Activated CD8-positive, alpha-beta T cell treated with anti-CD3 and anti-CD28 coated beads for 36 hours (primary cell): ENCODE results near the gene PRELID3B. TPM values are rescaled to one million over a fixed set of nuclear protein-coding genes. Genes with fewer than 3 reads are reported as not detected.
A peak's percentile ranks its signal among the peaks of the same experiment; 100 is the strongest.
"Not testable (repeated sequence)": the region's sequence is repeated elsewhere in the genome, so short reads cannot be mapped to it uniquely, and the experiment has no call there.

Experiments used
- ATAC-seq: fragments of 200-7000 bp; cut with Tn5 transposase; one replicate; pipeline ENCODE4 v1.10.0; 2021; ENCODE audit warnings: mild to moderate bottlenecking, moderate library complexity
- CTCF ChIA-PET: fragments of 350-600 bp; sonication (Branson Sonifier 250); formaldehyde crosslinking; loops from one replicate; lab custom pipeline; 2021; ENCODE audit warnings: antibody characterized with exemption; lab: Charles Lee
- POLR2A ChIA-PET: fragments of 350-600 bp; sonication (Branson Sonifier 250); formaldehyde crosslinking; loops from one replicate; lab custom pipeline; 2021; ENCODE audit warnings: antibody characterized with exemption; lab: Charles Lee
- DNase-seq: peaks from one replicate; pipeline ENCODE4 v3.0.0-alpha.2; 2020
- H3K27ac Mint-ChIP-seq: one replicate; pipeline ENCODE4 v1.8.0; 2021; ENCODE audit warnings: mild to moderate bottlenecking, mixed read lengths
- H3K27me3 Mint-ChIP-seq: one replicate; pipeline ENCODE4 v1.8.0; 2021; ENCODE audit warnings: mixed read lengths
- H3K36me3 Mint-ChIP-seq: one replicate; pipeline ENCODE4 v1.8.0; 2021; ENCODE audit warnings: low read depth, mixed read lengths
- H3K4me1 Mint-ChIP-seq: one replicate; pipeline ENCODE4 v1.8.0; 2021; ENCODE audit warnings: low read depth, mixed read lengths
- H3K4me3 Mint-ChIP-seq: one replicate; pipeline ENCODE4 v1.8.0; 2021; ENCODE audit warnings: mild to moderate bottlenecking, moderate library complexity, mixed read lengths
- H3K9me3 Mint-ChIP-seq: one replicate; pipeline ENCODE4 v1.8.0; 2021; ENCODE audit warnings: mixed read lengths
- CTCF ChIP-seq: fragments of 200-600 bp; IDR thresholded peaks from one replicate; pipeline ENCODE4 v1.8.0; 2022; ENCODE audit warnings: antibody characterized with exemption, mild to moderate bottlenecking
- intact Hi-C: fragments of 100-400 bp; cut with micrococcal nuclease; formaldehyde crosslinking; loops from one replicate; pipeline ENCODE4 v1.10.0; 2022
- total RNA-seq, 2 experiments: library from RNA; stranded (reverse); gene quantifications; one replicate each; pipeline ENCODE4 v1.2.3, GENCODE V29; 2021

Gene PRELID3B
- total RNA-seq, 2 experiments from 2014 or later: 140 to 145 TPM

- ChIA-PET CTCF (no interaction called here), POLR2A (interaction anchor here (6.4 kb wide), 1 partner anchor 12 kb away, joined by 40 read pairs; the partner anchor contains the start of gene ATP5F1E)
- H3K9me3 Mint-ChIP-seq: no peaks in the 10 kb centered on the region
- no peak for TF ChIP-seq CTCF
- peaks cover 24% of the 10 kb centered on the region for H3K36me3 Mint-ChIP-seq
- H3K27ac Mint-ChIP-seq: no peak overlapping the region
- ATAC-seq (no peak), DNase-seq (no peak)
- H3K4me1 Mint-ChIP-seq: peaks cover 44% of the 10 kb centered on the region
- no peak overlapping the region for H3K4me3 Mint-ChIP-seq
- intact Hi-C loops: no loop called here
- peaks cover 2% of the 10 kb centered on the region for H3K27me3 Mint-ChIP-seq
These were observed 2.2 kb upstream of the PRELID3B start for GRCh38 chr20:59044796-59045195.

DNA sequence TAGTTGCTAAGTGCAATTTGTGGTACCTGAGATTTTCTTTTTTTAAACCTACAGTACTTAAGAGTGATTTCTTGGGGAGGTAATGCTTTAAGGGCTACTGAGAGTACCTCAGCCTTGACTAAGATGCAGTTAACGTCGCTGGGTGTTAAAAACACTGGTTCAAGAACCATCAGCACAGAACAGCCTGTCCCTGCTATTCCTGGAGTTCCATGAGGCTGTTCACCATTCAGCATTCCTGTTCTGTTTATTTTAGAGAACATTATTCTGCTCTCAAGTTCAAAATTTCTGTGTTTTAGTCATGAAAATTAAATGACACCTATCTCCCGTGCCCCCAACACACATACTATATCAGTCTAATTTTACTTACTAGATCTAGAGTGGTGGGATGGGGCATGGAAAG is 1.7 kb upstream of the PRELID3B start:
- TF ChIP-seq CTCF: no peak
- Mint-ChIP-seq H3K4me1 (peaks cover 49% of the 10 kb centered on the region), H3K9me3 (no peaks in the 10 kb centered on the region), H3K27me3 (peaks cover under 1% of the 10 kb centered on the region), H3K36me3 (peaks cover 27% of the 10 kb centered on the region), H3K4me3 (no peak overlapping the region), H3K27ac (no peak overlapping the region)
- intact Hi-C loops: no loop called here
- CTCF ChIA-PET: interaction anchor here (1.4 to 2.1 kb wide), 3 partner anchors 10 to 178 kb away, joined by 5 to 10 read pairs (median 9); no protein-coding TSS in a partner anchor
- no peak for ATAC-seq
- DNase-seq: no peak
- POLR2A ChIA-PET: interaction anchor here (1.6 to 6.4 kb wide), 3 partner anchors 11 to 116 kb away, joined by 4 to 40 read pairs (median 5); partner anchors contain the start of gene ATP5F1E

GRCh38 chr20:59043698-59044097 is 1.1 kb upstream of the PRELID3B start:
- DNase-seq (peak; percentile 34), ATAC-seq (no peak)
- Mint-ChIP-seq H3K27ac (peak overlapping the region; percentile 90), H3K9me3 (no peaks in the 10 kb centered on the region), H3K27me3 (no peaks in the 10 kb centered on the region), H3K4me1 (peaks cover 53% of the 10 kb centered on the region), H3K36me3 (peaks cover 32% of the 10 kb centered on the region), H3K4me3 (peak overlapping the region; percentile 74)
- intact Hi-C loops: no loop called here
- no peak for TF ChIP-seq CTCF
- POLR2A ChIA-PET: interaction anchor here (0.7 to 6.4 kb wide), 7 partner anchors 11 to 152 kb away, joined by 3 to 40 read pairs (median 4); partner anchors contain the start of gene ATP5F1E
- CTCF ChIA-PET: interaction anchor here (0.7 to 2.1 kb wide), 7 partner anchors 11 to 360 kb away, joined by 3 to 10 read pairs (median 3); no protein-coding TSS in a partner anchor

DNA sequence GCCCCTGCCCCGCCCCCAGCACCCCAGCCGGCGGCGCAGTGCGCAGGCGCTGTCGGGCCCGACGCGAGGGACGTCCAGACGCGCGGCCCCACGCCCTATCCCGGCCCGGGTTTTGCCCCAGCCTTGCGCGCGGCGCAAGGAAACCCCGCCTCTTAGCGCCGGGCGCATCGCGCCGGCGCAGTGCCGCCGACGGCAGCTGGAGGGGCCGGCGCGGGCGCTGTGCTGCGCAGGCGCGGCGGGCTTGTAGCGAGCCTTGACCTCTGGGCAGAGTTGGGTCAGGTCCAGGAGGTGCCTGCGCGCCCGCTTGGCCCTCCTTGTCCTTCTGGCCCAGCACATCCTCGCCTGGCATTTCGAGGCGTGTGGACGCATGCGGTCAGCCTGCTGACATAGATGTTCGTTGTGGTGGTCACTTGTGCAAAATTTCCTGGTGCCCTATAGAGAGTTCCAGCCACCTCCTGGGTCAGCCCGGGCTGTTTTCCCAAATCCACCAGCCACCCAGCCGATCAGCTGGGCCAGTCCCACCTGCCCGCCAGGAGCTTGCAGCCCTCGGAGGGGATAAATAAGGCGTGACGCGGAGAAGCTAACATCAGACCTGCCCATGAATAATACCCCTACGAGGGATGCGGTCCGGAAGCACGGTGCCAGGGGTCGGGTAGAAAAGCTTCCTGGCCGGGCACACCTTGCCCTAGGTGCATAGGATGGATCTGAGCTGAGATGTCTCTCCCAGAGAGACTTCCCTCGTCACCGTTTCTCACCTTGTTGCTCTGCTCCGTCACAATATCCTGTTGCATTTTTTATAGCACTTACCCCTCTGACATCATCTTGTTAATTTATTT is 428 bp upstream of the PRELID3B start:
- POLR2A ChIA-PET: interaction anchor here (0.7 to 6.4 kb wide), 7 partner anchors 10 to 152 kb away, joined by 3 to 40 read pairs (median 4); partner anchors contain the start of gene ATP5F1E
- Mint-ChIP-seq H3K4me3 (peak overlapping the region; percentile 92), H3K27me3 (no peaks in the 10 kb centered on the region), H3K36me3 (peaks cover 36% of the 10 kb centered on the region), H3K4me1 (peaks cover 47% of the 10 kb centered on the region), H3K9me3 (no peaks in the 10 kb centered on the region), H3K27ac (peak overlapping the region; percentile 94)
- intact Hi-C loops: no loop called here
- no peak for TF ChIP-seq CTCF
- ATAC-seq (peak; percentile 97), DNase-seq (peak; percentile 93)
- CTCF ChIA-PET: interaction anchor here (0.7 to 2.1 kb wide), 9 partner anchors 10 to 361 kb away, joined by 3 to 10 read pairs (median 3); partner anchors contain the start of gene ATP5F1E

DNA sequence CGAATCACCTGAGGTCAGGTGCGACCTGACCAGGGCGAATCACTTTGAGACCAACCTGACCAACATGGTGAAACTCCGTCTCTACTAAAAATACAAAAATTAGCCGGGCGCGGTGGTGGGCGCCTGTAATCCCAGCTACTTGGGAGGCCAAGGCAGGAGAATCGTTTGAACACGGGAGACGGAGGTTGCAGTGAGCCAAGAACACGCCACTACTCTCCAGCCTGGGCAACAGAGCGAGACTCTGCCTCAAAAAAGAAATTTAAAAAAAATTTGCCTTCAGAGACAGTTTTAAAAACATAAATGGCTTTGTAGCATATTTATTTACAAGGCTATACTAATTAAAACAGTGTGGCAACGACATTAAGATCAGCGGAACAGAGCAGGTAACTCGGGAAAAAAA is 1.1 kb downstream of the PRELID3B start:
- ChIA-PET CTCF (interaction anchor here (0.7 to 1.5 kb wide), 2 partner anchors 9 to 164 kb away, joined by 3 read pairs; partner anchors contain the start of gene ATP5F1E), POLR2A (interaction anchor here (0.6 to 6.4 kb wide), 2 partner anchors 9 to 136 kb away, joined by 3 to 40 read pairs; partner anchors contain the start of gene ATP5F1E)
- H3K4me3 Mint-ChIP-seq: peak overlapping the region; percentile 92
- ATAC-seq, intact Hi-C loops, H3K27me3 Mint-ChIP-seq, DNase-seq, H3K9me3 Mint-ChIP-seq: not testable (repeated sequence)
- H3K4me1 Mint-ChIP-seq: peaks cover 53% of the 10 kb centered on the region
- H3K36me3 Mint-ChIP-seq: peaks cover 48% of the 10 kb centered on the region
- peak overlapping the region; percentile 94 for H3K27ac Mint-ChIP-seq
